Testis (tissue), 2 donors: ENCODE data around the gene RPL22.

ENCODE experiments used
- POLR2A ChIP-seq: fragments of 450-650 bp; IDR thresholded peaks from one replicate; pipeline ENCODE4 v1.6.1; 2017; ENCODE audit warnings: antibody characterized with exemption, mild to moderate bottlenecking, moderate library complexity
- TF ChIP-seq, protein P1 (sequence below), 3 experiments: fragments of 450-650 bp in 2 of 3; fragments of 200-600 bp in 1 of 3; sonication (generic) in 1 of 3; IDR thresholded peaks; one replicate each; pipeline ENCODE4 v1.5.1; 2016 to 2019; ENCODE audit warnings: antibody characterized with exemption in 3 of 3, mild to moderate bottlenecking in 2 of 3, moderate library complexity in 1 of 3

GRCh38 chr1:6184083-6184783 lies 15.2 kb downstream of the RPL22 start:
- TF ChIP-seq, protein P1, sequence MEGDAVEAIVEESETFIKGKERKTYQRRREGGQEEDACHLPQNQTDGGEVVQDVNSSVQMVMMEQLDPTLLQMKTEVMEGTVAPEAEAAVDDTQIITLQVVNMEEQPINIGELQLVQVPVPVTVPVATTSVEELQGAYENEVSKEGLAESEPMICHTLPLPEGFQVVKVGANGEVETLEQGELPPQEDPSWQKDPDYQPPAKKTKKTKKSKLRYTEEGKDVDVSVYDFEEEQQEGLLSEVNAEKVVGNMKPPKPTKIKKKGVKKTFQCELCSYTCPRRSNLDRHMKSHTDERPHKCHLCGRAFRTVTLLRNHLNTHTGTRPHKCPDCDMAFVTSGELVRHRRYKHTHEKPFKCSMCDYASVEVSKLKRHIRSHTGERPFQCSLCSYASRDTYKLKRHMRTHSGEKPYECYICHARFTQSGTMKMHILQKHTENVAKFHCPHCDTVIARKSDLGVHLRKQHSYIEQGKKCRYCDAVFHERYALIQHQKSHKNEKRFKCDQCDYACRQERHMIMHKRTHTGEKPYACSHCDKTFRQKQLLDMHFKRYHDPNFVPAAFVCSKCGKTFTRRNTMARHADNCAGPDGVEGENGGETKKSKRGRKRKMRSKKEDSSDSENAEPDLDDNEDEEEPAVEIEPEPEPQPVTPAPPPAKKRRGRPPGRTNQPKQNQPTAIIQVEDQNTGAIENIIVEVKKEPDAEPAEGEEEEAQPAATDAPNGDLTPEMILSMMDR (IDR thresholded peaks at IDR 0.05) = no peak
- no peak for TF ChIP-seq POLR2A
